Esophagus mucosa (tissue), 1 donor: Measurements from ENCODE around the gene GRK7. TPM values are rescaled to one million over a fixed set of nuclear protein-coding genes. Genes with fewer than 3 reads are reported as not detected.
"Not testable (repeated sequence)": the region's sequence is repeated elsewhere in the genome, so short reads cannot be mapped to it uniquely, and the experiment has no call there.

Experiments used
- ATAC-seq: fragments of 200-7000 bp; cut with Tn5 transposase; one replicate; pipeline ENCODE4 v1.9.1; 2020
- total RNA-seq: library from RNA; stranded (reverse); gene quantifications from one replicate; pipeline ENCODE4 v1.2.4, GENCODE V29; 2023
- donor health status: DM: yes; HTN: yes; CAD: no.

The GRK7 gene
- total RNA-seq, 1 donor from 2014 or later = not detected

GRCh38 chr3:141762552-141762951 lies 656 bp upstream of the GRK7 start:
- not testable (repeated sequence) for ATAC-seq

- no peak for ATAC-seq
Observed at GRCh38 chr3:141764045-141764444, 837 bp downstream of the GRK7 start.

GRCh38 chr3:141764465-141764864 lies 1.3 kb downstream of the GRK7 start:
- ATAC-seq = no peak

- no peak for ATAC-seq
Observed at GRCh38 chr3:141764986-141765385, 1.8 kb downstream of the GRK7 start.

- ATAC-seq = no peak
Observed at GRCh38 chr3:141767066-141767465, 3.9 kb downstream of the GRK7 start.

GRCh38 chr3:141769221-141769894 lies 6.2 kb downstream of the GRK7 start:
- peak; percentile 23 for ATAC-seq

GRCh38 chr3:141773676-141774075 lies 10.5 kb downstream of the GRK7 start:
- ATAC-seq = no peak

- ATAC-seq = no peak
Observed at GRCh38 chr3:141776376-141776775, 13.2 kb downstream of the GRK7 start.

GRCh38 chr3:141776885-141777284 lies 13.7 kb downstream of the GRK7 start:
- no peak for ATAC-seq

- ATAC-seq = peak; percentile 17
Observed at GRCh38 chr3:141777957-141778813, 15.0 kb downstream of the GRK7 start.

- no peak for ATAC-seq
Observed at GRCh38 chr3:141779667-141780066, 16.5 kb downstream of the GRK7 start.

GRCh38 chr3:141782386-141782932 lies 19.3 kb downstream of the GRK7 start:
- ATAC-seq = peak; percentile 28

- ATAC-seq = no peak
Observed at GRCh38 chr3:141783632-141784031, 20.4 kb downstream of the GRK7 start.

- no peak for ATAC-seq
Observed at GRCh38 chr3:141784096-141784495, 20.9 kb downstream of the GRK7 start.

GRCh38 chr3:141784531-141784930 lies 21.3 kb downstream of the GRK7 start:
- ATAC-seq = no peak

GRCh38 chr3:141788149-141788548 lies 24.9 kb downstream of the GRK7 start:
- ATAC-seq = no peak

GRCh38 chr3:141788750-141789149 lies 25.5 kb downstream of the GRK7 start:
- not testable (repeated sequence) for ATAC-seq

- ATAC-seq = no peak
Observed at GRCh38 chr3:141789281-141789680, 26.1 kb downstream of the GRK7 start.

GRCh38 chr3:141790171-141790570 lies 27.0 kb downstream of the GRK7 start:
- no peak for ATAC-seq

GRCh38 chr3:141792495-141792894 lies 29.3 kb downstream of the GRK7 start:
- no peak for ATAC-seq

- no peak for ATAC-seq
Observed at GRCh38 chr3:141793476-141794260, 30.5 kb downstream of the GRK7 start.

GRCh38 chr3:141795276-141795675 lies 32.1 kb downstream of the GRK7 start:
- peak; percentile 53 for ATAC-seq

GRCh38 chr3:141795741-141796080 lies 32.5 kb downstream of the GRK7 start:
- no peak for ATAC-seq
